SK-N-SH (cell line): Measurements from ENCODE around the gene RPRML. TPM values are rescaled to one million over a fixed set of nuclear protein-coding genes. Genes with fewer than 3 reads are reported as not detected.

ENCODE experiments used
- CTCF ChIA-PET: fragments of 300-600, 350-600 bp; formaldehyde crosslinking; extraction: SDS; loops from one replicate; lab custom pipeline; 2021; lab: Yijun Ruan, JAX
- POLR2A ChIA-PET: fragments of 350-600 bp; sonication (Branson Sonifier 250); formaldehyde crosslinking; extraction: SDS; loops from one replicate; lab custom pipeline; 2020; ENCODE audit warnings: antibody characterized with exemption, inconsistent platforms; lab: Yijun Ruan, JAX
- DNase-seq: peaks from one replicate; pipeline ENCODE4 v3.0.0; 2012
- H2AFZ ChIP-seq: fragments of 200-600 bp; sonication (generic); 2 replicates; pipeline ENCODE4 v1.8.1; 2016; ENCODE audit warnings: antibody characterized with exemption, mild to moderate bottlenecking, low read depth
- H3F3A ChIP-seq: fragments of 200-600 bp; sonication (generic); replicated peaks from 2 replicates; pipeline ENCODE3; 2016; ENCODE audit warnings: antibody characterized with exemption, mild to moderate bottlenecking; ENCODE audit not compliant: insufficient read depth
- H3K27ac ChIP-seq, 2 experiments: fragments of 200-500 bp in 1 of 2; fragments of 200-600 bp in 1 of 2; sonication (Bioruptor generic) in 1 of 2; sonication (generic), shearing (Covaris generic) in 1 of 2; 2 replicates each; pipeline versions ENCODE4 v1.5.1 to v1.6.1; 2014 to 2016; ENCODE audit warnings: low read depth in 2 of 2, inconsistent platforms in 1 of 2, low read length in 1 of 2, mild to moderate bottlenecking in 1 of 2, mixed read lengths in 1 of 2
- H3K27me3 ChIP-seq: fragments of 200-600 bp; sonication (generic), shearing (Covaris generic); 2 replicates; pipeline ENCODE4 v1.6.1; 2016; ENCODE audit warnings: mixed run types; ENCODE audit not compliant: insufficient read depth
- H3K36me3 ChIP-seq, 2 experiments: fragments of 200-500 bp in 1 of 2; fragments of 200-600 bp in 1 of 2; sonication (Bioruptor generic) in 1 of 2; sonication (generic) in 1 of 2; replicated peaks in 1 of 2; 2 replicates each; pipeline versions ENCODE3 to v1.5.1; 2014 to 2016; ENCODE audit warnings: low read length in 1 of 2, mild to moderate bottlenecking in 1 of 2; ENCODE audit not compliant: insufficient read depth in 2 of 2, control insufficient read depth in 1 of 2
- H3K4me1 ChIP-seq, 2 experiments: fragments of 200-500 bp in 1 of 2; fragments of 200-600 bp in 1 of 2; sonication (Bioruptor generic) in 1 of 2; sonication (generic), shearing (Covaris generic) in 1 of 2; 2 replicates each; pipeline versions ENCODE4 v1.5.1 to v1.6.1; 2014 to 2016; ENCODE audit warnings: low read depth in 1 of 2, low read length in 1 of 2, mixed run types in 1 of 2; ENCODE audit not compliant: insufficient read depth in 2 of 2, control insufficient read depth in 1 of 2
- H3K4me2 ChIP-seq: fragments of 200-600 bp; sonication (generic), shearing (Covaris generic); 2 replicates; pipeline ENCODE4 v1.6.1; 2017; ENCODE audit warnings: mixed run types
- H3K4me3 ChIP-seq, 2 experiments: fragments of 200-500 bp in 1 of 2; fragments of 200-600 bp in 1 of 2; sonication (Bioruptor generic) in 1 of 2; sonication (generic), shearing (Covaris generic) in 1 of 2; 2 replicates each; pipeline versions ENCODE4 v1.5.1 to v1.8.1; 2014 to 2016; ENCODE audit warnings: low read depth in 2 of 2, inconsistent platforms in 1 of 2, low read length in 1 of 2, mild to moderate bottlenecking in 1 of 2, mixed read lengths in 1 of 2, moderate library complexity in 1 of 2
- H3K79me2 ChIP-seq: fragments of 200-600 bp; sonication (generic); 2 replicates; pipeline ENCODE4 v1.8.1; 2017; ENCODE audit warnings: mild to moderate bottlenecking; ENCODE audit not compliant: insufficient read depth
- H3K9ac ChIP-seq: fragments of 200-600 bp; sonication (generic); 2 replicates; pipeline ENCODE4 v1.6.1; 2017; ENCODE audit warnings: mixed run types
- H3K9me2 ChIP-seq: fragments of 200-600 bp; sonication (generic); 2 replicates; pipeline ENCODE4 v1.6.1; 2017; ENCODE audit warnings: mixed run types
- H3K9me3 ChIP-seq: fragments of 200-600 bp; sonication (generic); 2 replicates; pipeline ENCODE4 v1.6.1; 2017; ENCODE audit warnings: mixed run types, mild to moderate bottlenecking, moderate library complexity
- H4K20me1 ChIP-seq: fragments of 200-600 bp; sonication (generic); 2 replicates; pipeline ENCODE4 v1.6.1; 2017; ENCODE audit warnings: mild to moderate bottlenecking, mixed run types; ENCODE audit not compliant: insufficient read depth
- CTCF ChIP-seq: fragments of 200-600 bp; sonication (generic); IDR thresholded peaks from 2 replicates; pipeline ENCODE4 v1.6.1; 2017; ENCODE audit warnings: antibody characterized with exemption, mild to moderate bottlenecking, moderate library complexity
- ELF1 ChIP-seq: IDR thresholded peaks from 2 replicates; pipeline ENCODE4 v1.4.0; 2012
- EP300 ChIP-seq, 2 experiments: IDR thresholded peaks; 2 replicates each; pipeline versions ENCODE4 v1.4.0 to v1.6.1; 2012; ENCODE audit warnings: borderline replicate concordance in 1 of 2, low read depth in 1 of 2, low read length in 1 of 2
- FOXJ3 ChIP-seq: sonication (generic); formaldehyde crosslinking; IDR thresholded peaks from 2 replicates; pipeline ENCODE4 v1.5.1; 2020; ENCODE audit warnings: mild to moderate bottlenecking, missing genetic modification reagents
- FOXM1 ChIP-seq: IDR thresholded peaks from 2 replicates; pipeline ENCODE4 v1.4.0; 2012; ENCODE audit warnings: low read depth, mild to moderate bottlenecking
- JUND ChIP-seq: IDR thresholded peaks from 2 replicates; pipeline ENCODE4 v1.4.0; 2012
- MEF2A ChIP-seq: IDR thresholded peaks from 2 replicates; pipeline ENCODE4 v1.4.0; 2012; ENCODE audit warnings: low read depth, borderline replicate concordance
- MXI1 ChIP-seq: IDR thresholded peaks from 2 replicates; pipeline ENCODE4 v1.6.1; 2012; ENCODE audit warnings: mild to moderate bottlenecking, low read depth, low read length, improper control_type of control experiment
- NRF1 ChIP-seq: IDR thresholded peaks from 2 replicates; pipeline ENCODE4 v1.6.1; 2012; ENCODE audit warnings: low read depth, mild to moderate bottlenecking, low read length
- POLR2AphosphoS5 ChIP-seq: IDR thresholded peaks from 2 replicates; pipeline ENCODE4 v1.6.1; 2012; ENCODE audit warnings: low read depth, low read length
- RCOR1 ChIP-seq: fragments of 150-350 bp; IDR thresholded peaks from 2 replicates; pipeline ENCODE4 v1.6.1; 2017; ENCODE audit warnings: antibody characterized with exemption, low read length
- REST ChIP-seq: IDR thresholded peaks from 2 replicates; pipeline ENCODE4 v1.6.1; 2012; ENCODE audit warnings: mild to moderate bottlenecking, low read depth, low read length, moderate library complexity
- RFX5 ChIP-seq: IDR thresholded peaks from 2 replicates; pipeline ENCODE4 v1.6.1; 2012; ENCODE audit warnings: mild to moderate bottlenecking, improper control_type of control experiment, low read length
- RXRA ChIP-seq: IDR thresholded peaks from 2 replicates; pipeline ENCODE4 v1.4.0; 2012; ENCODE audit warnings: low read depth, mild to moderate bottlenecking, borderline replicate concordance
- SMC3 ChIP-seq: IDR thresholded peaks from 2 replicates; pipeline ENCODE4 v1.6.1; 2012; ENCODE audit warnings: low read depth, low read length, improper control_type of control experiment
- TAF1 ChIP-seq: IDR thresholded peaks from 2 replicates; pipeline ENCODE4 v1.6.1; 2012; ENCODE audit warnings: low read depth, mild to moderate bottlenecking, low read length, moderate library complexity, borderline replicate concordance
- TCF12 ChIP-seq: IDR thresholded peaks from 2 replicates; pipeline ENCODE4 v1.4.0; 2012
- USF1 ChIP-seq: IDR thresholded peaks from 2 replicates; pipeline ENCODE4 v1.4.0; 2012; ENCODE audit warnings: low read depth, borderline replicate concordance
- WGBS: methylation state at CpG from one replicate; pipeline ENCODE4 v1.1.6; 2017; ENCODE audit warnings: low lambda C conversion rate; 5-methylcytosine and 5-hydroxymethylcytosine counted together
- polyA plus RNA-seq, 3 experiments: library from polyadenylated mRNA; depleted of rRNA; stranded (reverse); fragments of >200 nt; gene quantifications; 2 replicates each; pipeline ENCODE4 v1.2.3, GENCODE V29; 2012
- TF ChIP-seq, protein P1 (sequence below): IDR thresholded peaks from 2 replicates; pipeline ENCODE4 v1.4.0; 2012; ENCODE audit warnings: low read depth

Gene RPRML
- polyA plus RNA-seq, 1 of the 3 experiments (the other 2 are of a cell fraction): not detected

- Histone ChIP-seq H3K9me3 (no peaks in the 10 kb centered on the region), H4K20me1 (no peaks in the 10 kb centered on the region), H3K4me3 (no peak overlapping the region), H3K4me1 (peaks cover 0 to 2% of the 10 kb centered on the region in 2 experiments; a peak in 1 of 4 replicates), H3K27ac (no peak overlapping the region), H3K27me3 (no peaks in the 10 kb centered on the region), H3K36me3 (no peaks in the 10 kb centered on the region), H3K9me2 (no peaks in the 10 kb centered on the region), H3K79me2 (no peaks in the 10 kb centered on the region), H3K4me2 (no peak overlapping the region), H3F3A (no peaks in the 10 kb centered on the region), H2AFZ (no peak overlapping the region), H3K9ac (no peak overlapping the region)
- ChIA-PET POLR2A (no interaction called here), CTCF (interaction anchor here (0.6 to 2.5 kb wide), 5 partner anchors 13 to 36 kb away, joined by 3 to 11 read pairs (median 6); no protein-coding TSS in a partner anchor)
- 75% methylated on average over 9 of the region's 9 CpGs for WGBS
- TF ChIP-seq, protein P1, sequence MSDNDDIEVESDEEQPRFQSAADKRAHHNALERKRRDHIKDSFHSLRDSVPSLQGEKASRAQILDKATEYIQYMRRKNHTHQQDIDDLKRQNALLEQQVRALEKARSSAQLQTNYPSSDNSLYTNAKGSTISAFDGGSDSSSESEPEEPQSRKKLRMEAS: no peak
- TF ChIP-seq REST: peak; percentile 99
- DNase-seq: no peak
Measured at GRCh38 chr17:46964315-46965265, 14.5 kb downstream of the RPRML start.

GRCh38 chr17:46963571-46963970 is 15.5 kb downstream of the RPRML start:
- TF ChIP-seq RXRA (no peak), USF1 (no peak), NRF1 (no peak), RFX5 (no peak), TAF1 (no peak), EP300 (IDR thresholded peaks at IDR 0.05; ENCODE audit: borderline replicate concordance in 1 of 2, low read depth in 1 of 2, low read length in 1 of 2) (no peak), JUND (no peak), MEF2A (no peak), ELF1 (no peak), POLR2AphosphoS5 (no peak), SMC3 (no peak), RCOR1 (no peak), TCF12 (no peak), MXI1 (no peak), FOXM1 (no peak), CTCF (no peak), FOXJ3 (CRISPR knock-in tag) (no peak)
- TF ChIP-seq, protein P1: no peak

More at GRCh38 chr17:46963571-46963970, 15.5 kb downstream of the RPRML start:
- no peak for DNase-seq
- Histone ChIP-seq H3K9me2 (no peaks in the 10 kb centered on the region), H3K9ac (no peak overlapping the region), H3K36me3 (no peaks in the 10 kb centered on the region), H3K9me3 (no peaks in the 10 kb centered on the region), H3F3A (no peaks in the 10 kb centered on the region), H3K27me3 (no peaks in the 10 kb centered on the region), H3K27ac (no peak overlapping the region), H3K4me2 (no peak overlapping the region), H2AFZ (no peak overlapping the region), H3K79me2 (no peaks in the 10 kb centered on the region), H3K4me3 (no peak overlapping the region), H4K20me1 (no peaks in the 10 kb centered on the region), H3K4me1 (peaks cover 0 to 2% of the 10 kb centered on the region in 2 experiments; a peak in 1 of 4 replicates)
- POLR2A ChIA-PET: interaction anchor here (0.6 kb wide), 1 partner anchor 1167 kb away, joined by 3 read pairs; no protein-coding TSS in a partner anchor
- CTCF ChIA-PET: interaction anchor here (0.9 to 3.3 kb wide), 8 partner anchors 12 to 122 kb away, joined by 3 to 25 read pairs (median 4); no protein-coding TSS in a partner anchor
- 31% methylated on average over 2 of the region's 2 CpGs for WGBS
